K562 (cell line): ENCODE results near the gene NPY5R. TPM values are rescaled to one million over a fixed set of nuclear protein-coding genes. Genes with fewer than 3 reads are reported as not detected.
A peak's percentile ranks its signal among the peaks of the same experiment; 100 is the strongest.

ENCODE experiments used
- ATF7 ChIP-seq: fragments of 450-650 bp; IDR thresholded peaks from 2 replicates; pipeline ENCODE4 v1.7.1; 2014; ENCODE audit warnings: mild to moderate bottlenecking, moderate library complexity
- BMI1 ChIP-seq: fragments of 150-350 bp; IDR thresholded peaks from 2 replicates; pipeline ENCODE4 v1.6.1; 2014; ENCODE audit warnings: low read length
- BRF2 ChIP-seq: IDR thresholded peaks from 3 replicates; pipeline ENCODE4 v1.6.1; 2011; ENCODE audit warnings: borderline replicate concordance, mild to moderate bottlenecking; ENCODE audit not compliant: insufficient read length, insufficient read depth
- CEBPG ChIP-seq, 3 experiments: fragments of 200-800 bp in 1 of 3; sonication (Bioruptor generic) in 1 of 3; sonication (generic) in 1 of 3; formaldehyde crosslinking in 1 of 3; IDR thresholded peaks in 2 of 3; conservative IDR thresholded peaks in 1 of 3; 2 replicates each; pipeline versions ENCODE4 v1.6.1 to v1.8.0; 2016 to 2022; ENCODE audit warnings: missing compliant biosample characterization in 2 of 3, missing genetic modification characterization in 2 of 3, mild to moderate bottlenecking in 1 of 3, missing genetic modification reagents in 1 of 3
- CHD2 ChIP-seq: IDR thresholded peaks from 2 replicates; pipeline ENCODE4 v1.6.1; 2011; ENCODE audit warnings: low read depth, low read length
- FOXP1 ChIP-seq: sonication (generic); formaldehyde crosslinking; IDR thresholded peaks from 2 replicates; pipeline ENCODE4 v1.8.0; 2022; ENCODE audit warnings: mild to moderate bottlenecking, missing genetic modification reagents
- MEF2A ChIP-seq: IDR thresholded peaks from 2 replicates; pipeline ENCODE4 v1.6.1; 2011; ENCODE audit warnings: low read depth, mild to moderate bottlenecking, low read length, moderate library complexity; ENCODE audit not compliant: control insufficient read depth
- MTA1 ChIP-seq: fragments of 450-650 bp; IDR thresholded peaks from 2 replicates; pipeline ENCODE4 v1.6.1; 2017; ENCODE audit warnings: borderline replicate concordance
- MXD1 ChIP-seq: fragments of 250-450 bp; sonication (Bioruptor Pico); IDR thresholded peaks from 2 replicates; pipeline ENCODE4 v1.8.0; 2021; ENCODE audit warnings: borderline replicate concordance, mild to moderate bottlenecking, moderate library complexity; ENCODE audit not compliant: poor library complexity, severe bottlenecking
- NR2C2 ChIP-seq, 2 experiments: fragments of 200-800 bp in 1 of 2; sonication (Bioruptor generic) in 1 of 2; sonication (generic) in 1 of 2; formaldehyde crosslinking in 1 of 2; IDR thresholded peaks; 2 replicates each; pipeline versions ENCODE4 v1.6.1 to v1.8.0; 2016 to 2022; ENCODE audit warnings: mild to moderate bottlenecking in 1 of 2, missing compliant biosample characterization in 1 of 2, missing genetic modification characterization in 1 of 2, missing genetic modification reagents in 1 of 2
- RAD21 ChIP-seq, 2 experiments: fragments of 250-450 bp in 1 of 2; fragments of 450-650 bp in 1 of 2; sonication (Bioruptor Pico) in 1 of 2; formaldehyde crosslinking in 1 of 2; IDR thresholded peaks in 1 of 2; conservative IDR thresholded peaks in 1 of 2; 2 replicates each; pipeline versions ENCODE4 v1.4.0 to v1.8.0; 2020 to 2022; ENCODE audit warnings: mild to moderate bottlenecking in 2 of 2, moderate library complexity in 1 of 2
- SMC3 ChIP-seq: conservative IDR thresholded peaks from 2 replicates; pipeline ENCODE4 v1.6.1; 2011; ENCODE audit warnings: low read depth, low read length, improper control_type of control experiment; ENCODE audit not compliant: insufficient read depth
- TFE3 ChIP-seq: fragments of 450-650 bp; formaldehyde crosslinking; IDR thresholded peaks from 2 replicates; pipeline ENCODE4 v1.4.0; 2020; ENCODE audit warnings: mild to moderate bottlenecking, mixed read lengths
- U2AF1 ChIP-seq: fragments of 200-400 bp; formaldehyde crosslinking; optimal IDR thresholded peaks from 2 replicates; pipeline ENCODE3; 2017; ENCODE audit warnings: mild to moderate bottlenecking, low read depth, low read length, moderate library complexity
- USF1 ChIP-seq: sonication (generic); formaldehyde crosslinking; IDR thresholded peaks from 2 replicates; pipeline ENCODE4 v1.9.0; 2022; ENCODE audit warnings: mild to moderate bottlenecking, missing genetic modification reagents
- ZC3H8 ChIP-seq: fragments of 450-650 bp; IDR thresholded peaks from 2 replicates; pipeline ENCODE4 v1.6.1; 2017
- ZKSCAN1 ChIP-seq: fragments of 150-350 bp; IDR thresholded peaks from 2 replicates; pipeline ENCODE4 v1.6.1; 2016; ENCODE audit warnings: low read depth, low read length
- ZNF23 ChIP-seq: fragments of 250-450 bp; sonication (Bioruptor Pico); IDR thresholded peaks from 2 replicates; pipeline ENCODE4 v1.4.0; 2020; ENCODE audit warnings: mild to moderate bottlenecking
- ZNF24 ChIP-seq: fragments of 450-650 bp; IDR thresholded peaks from 2 replicates; pipeline ENCODE4 v1.6.1; 2016
- polyA plus RNA-seq, 8 experiments: library from polyadenylated mRNA; depleted of rRNA in 4 of 8; stranded (reverse) in 5 of 8; unstranded in 3 of 8; fragments of >200 nt; fragmentation: Nextera tagmentation in 2 of 8; fragmentation: Illumina TruSeq in 1 of 8; extraction: Ambion mirVana in 2 of 8; extraction: Trizol in 1 of 8; gene quantifications; 2 replicates each; pipeline versions ENCODE4 v1.2.1 to v1.2.3, GENCODE V29; 2011 to 2014; ENCODE audit warnings: inconsistent platforms in 1 of 8, missing spikeins in 1 of 8
- total RNA-seq, 7 experiments: library from RNA; depleted of rRNA in 6 of 7; stranded (reverse); fragments of >200 nt in 6 of 7; fragmentation: Illumina TruSeq in 2 of 7; extraction: Trizol in 2 of 7; gene quantifications; 2 replicates each; pipeline versions ENCODE4 v1.2.1 to v1.2.3, GENCODE V29; 2011 to 2021; ENCODE audit warnings: low replicate concordance in 1 of 7

Gene NPY5R
- total and polyA plus RNA-seq, 9 of the 15 experiments (the other 6 are each of a cell fraction or from before 2014, with no cell fraction given), result not detected

- TF ChIP-seq CEBPG (CRISPR knock-in tag; IDR thresholded peaks at IDR 0.05) (no peak), CEBPG (tag; conservative IDR thresholded peaks at IDR 0.05 in 1 of 2, IDR thresholded peaks at IDR 0.05 in 1 of 2) (no peak), BRF2 (no peak), SMC3 (peak; percentile 85), FOXP1 (CRISPR knock-in tag) (no peak), ZC3H8 (no peak), ZNF23 (CRISPR knock-in tag) (no peak), MTA1 (no peak), NR2C2 (CRISPR knock-in tag; IDR thresholded peaks at IDR 0.05) (no peak), NR2C2 (tag; IDR thresholded peaks at IDR 0.05) (no peak), ATF7 (no peak), ZKSCAN1 (no peak), CHD2 (no peak), BMI1 (no peak), MEF2A (no peak), U2AF1 (no peak), USF1 (CRISPR knock-in tag) (peak; percentile 66; the same call in 1 of the 2 replicates), MXD1 (CRISPR knock-in tag) (no peak), TFE3 (CRISPR knock-in tag) (peak; percentile 90), RAD21 (CRISPR knock-in tag; conservative IDR thresholded peaks at IDR 0.05 in 1 of 2, IDR thresholded peaks at IDR 0.05 in 1 of 2) (peak; percentile 61 to 76), ZNF24 (no peak)
Measured at GRCh38 chr4:163332526-163333406, 10.9 kb upstream of the NPY5R start, which contains the start of gene NPY1R (continued).
